T-helper 2 cell treated with Interferon-gamma antibody and Interleukin-4, amounts not matched to agents 100 ng/mL and 5 ng/mL, for 36 hours (primary cell): Measurements from ENCODE around the gene NAB1. TPM values are rescaled to one million over a fixed set of nuclear protein-coding genes. Genes with fewer than 3 reads are reported as not detected.

Experiments used
- intact Hi-C: fragments of 100-400 bp; cut with micrococcal nuclease; formaldehyde crosslinking; loops from one replicate; pipeline ENCODE4 v1.15.1; 2023
- total RNA-seq: library from RNA; stranded (reverse); gene quantifications from 2 replicates; pipeline ENCODE4 v1.2.3, GENCODE V29; 2022

The NAB1 gene
- total RNA-seq, 1 donor from 2014 or later, result 27.0 TPM

- intact Hi-C loops, result no loop called here
Observed at GRCh38 chr2:190668892-190669291, 20.0 kb downstream of the NAB1 start.

- intact Hi-C loops, result no loop called here
Observed at GRCh38 chr2:190670182-190670946, 21.5 kb downstream of the NAB1 start.

- intact Hi-C loops, result loop anchor here (5.0 kb wide), 1 partner anchor 268 kb away; the partner anchor contains the start of gene MFSD6
Observed at GRCh38 chr2:190674966-190675650, 26.2 kb downstream of the NAB1 start.

- intact Hi-C loops, result loop anchor here (5.0 kb wide), 1 partner anchor 270 kb away; the partner anchor contains the start of gene MFSD6
Observed at GRCh38 chr2:190677255-190677654, 28.4 kb downstream of the NAB1 start.

GRCh38 chr2:190678444-190679162, 29.7 kb downstream of the NAB1 start:
- intact Hi-C loops, result loop anchor here (2.0 to 5.0 kb wide), 2 partner anchors 30 to 271 kb away; partner anchors contain the start of genes MFSD6 and NAB1

- intact Hi-C loops, result loop anchor here (2.0 to 5.0 kb wide), 2 partner anchors 31 to 272 kb away; partner anchors contain the start of genes MFSD6 and NAB1
Observed at GRCh38 chr2:190679391-190679790, 30.5 kb downstream of the NAB1 start.

- intact Hi-C loops, result loop anchor here (1.0 to 5.0 kb wide), 5 partner anchors 31 to 297 kb away; partner anchors contain the start of genes MFSD6 and NAB1
Observed at GRCh38 chr2:190679813-190680591, 31.1 kb downstream of the NAB1 start.

GRCh38 chr2:190682168-190682567, 33.3 kb downstream of the NAB1 start:
- intact Hi-C loops, result loop anchor here (5.0 kb wide), 2 partner anchors 40 to 165 kb away; no protein-coding TSS in a partner anchor

- intact Hi-C loops, result loop anchor here (5.0 kb wide), 2 partner anchors 38 to 167 kb away; no protein-coding TSS in a partner anchor
Observed at GRCh38 chr2:190683802-190684201, 34.9 kb downstream of the NAB1 start.

GRCh38 chr2:190684931-190685330, 36.0 kb downstream of the NAB1 start:
- intact Hi-C loops, result loop anchor here (5.0 kb wide), 2 partner anchors 37 to 168 kb away; no protein-coding TSS in a partner anchor

GRCh38 chr2:190685333-190685732, 36.5 kb downstream of the NAB1 start:
- intact Hi-C loops, result no loop called here

GRCh38 chr2:190693533-190694232, 44.8 kb downstream of the NAB1 start:
- intact Hi-C loops, result no loop called here

- intact Hi-C loops, result no loop called here
Observed at GRCh38 chr2:190694479-190694878, 45.6 kb downstream of the NAB1 start.

- intact Hi-C loops, result no loop called here
Observed at GRCh38 chr2:190695739-190696138, 46.9 kb downstream of the NAB1 start.

- intact Hi-C loops, result no loop called here
Observed at GRCh38 chr2:190696792-190697398, 48.0 kb downstream of the NAB1 start.

- intact Hi-C loops, result no loop called here
Observed at GRCh38 chr2:190697421-190697820, 48.5 kb downstream of the NAB1 start.

- intact Hi-C loops, result no loop called here
Observed at GRCh38 chr2:190698895-190699294, 50.0 kb downstream of the NAB1 start.

- intact Hi-C loops, result no loop called here
Observed at GRCh38 chr2:190701586-190701985, 52.7 kb downstream of the NAB1 start.

GRCh38 chr2:190705280-190705679, 56.4 kb downstream of the NAB1 start:
- intact Hi-C loops, result no loop called here

- intact Hi-C loops, result no loop called here
Observed at GRCh38 chr2:190707726-190708125, 58.8 kb downstream of the NAB1 start.
